HG03139 (cell line): Measurements from ENCODE around the gene SYNGR1.
"Not testable (repeated sequence)": the region's sequence is repeated elsewhere in the genome, so short reads cannot be mapped to it uniquely, and the experiment has no call there.

ENCODE experiments used
- ATAC-seq: cut with Tn5 transposase; IDR thresholded peaks from one replicate; pipeline ENCODE4 v1.9.1; 2021; ENCODE audit not compliant: unreplicated experiment

Gene SYNGR1

DNA sequence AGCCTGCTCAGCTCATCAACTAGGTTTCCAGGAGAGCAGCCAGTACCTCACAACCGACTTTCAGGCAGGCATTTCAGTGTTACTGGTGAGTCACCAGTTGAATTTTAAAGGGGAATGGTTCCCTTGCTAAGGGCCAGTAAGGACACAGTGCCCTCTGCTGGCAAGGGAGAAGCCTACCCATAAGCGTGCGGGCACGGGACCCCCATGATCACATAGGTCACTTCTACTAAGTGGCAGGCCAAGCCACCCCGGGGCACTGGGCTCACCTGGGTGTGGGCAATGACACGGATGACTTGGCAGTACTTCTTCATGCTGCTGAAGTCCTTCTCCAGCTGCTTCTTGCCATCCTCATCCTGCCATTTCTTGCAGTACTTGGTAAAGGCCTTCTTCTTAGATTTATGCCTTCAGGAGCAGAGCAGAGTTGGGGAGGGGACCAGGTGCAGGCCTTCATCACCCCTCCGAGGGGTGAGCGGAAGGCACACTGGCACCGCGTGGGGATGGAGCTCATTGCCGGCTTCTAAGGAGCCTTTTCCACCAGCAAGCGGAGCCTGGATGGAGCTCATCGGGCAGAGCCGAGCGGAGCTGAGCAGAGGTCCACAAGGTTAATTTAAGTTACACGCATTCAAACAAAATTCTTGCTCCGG, 33.2 kb upstream of the SYNGR1 start:
- ATAC-seq: no peak

GRCh38 chr22:39317084-39317774, 32.6 kb upstream of the SYNGR1 start:
- ATAC-seq: no peak

DNA sequence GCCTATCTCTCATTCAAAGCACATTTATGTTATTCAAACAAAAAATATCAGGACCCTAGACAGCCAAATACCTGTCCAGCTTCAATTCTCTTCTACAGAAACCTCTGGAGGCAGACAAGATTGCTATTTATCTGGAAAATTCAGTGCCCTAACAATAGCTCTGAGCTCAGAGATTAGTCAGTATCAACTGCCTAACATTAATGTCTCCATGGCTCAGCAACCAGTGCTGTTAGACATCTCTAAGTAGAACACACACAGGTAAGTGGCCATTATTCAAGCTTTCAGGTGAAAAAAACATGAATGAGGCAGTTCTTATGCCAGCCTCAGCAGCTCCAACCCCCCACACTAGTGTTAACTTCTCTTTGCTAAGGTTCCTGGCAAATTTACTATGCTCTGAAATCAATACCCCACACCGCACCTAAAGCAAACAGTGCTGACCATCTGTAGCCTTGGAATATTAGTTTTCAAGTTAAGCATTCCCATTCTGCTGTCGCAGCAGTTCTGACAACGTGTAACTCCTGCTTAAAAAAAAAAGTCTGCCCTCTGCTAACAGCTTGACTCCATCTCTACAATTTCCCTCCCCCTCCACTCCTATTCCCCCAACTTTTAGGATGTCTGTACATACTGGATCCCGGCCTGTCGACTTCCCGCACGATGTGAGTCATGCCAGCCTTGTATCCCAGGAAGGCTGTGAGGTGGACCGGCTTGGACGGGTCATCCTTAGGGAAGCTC, 31.9 kb upstream of the SYNGR1 start:
- no peak for ATAC-seq

DNA sequence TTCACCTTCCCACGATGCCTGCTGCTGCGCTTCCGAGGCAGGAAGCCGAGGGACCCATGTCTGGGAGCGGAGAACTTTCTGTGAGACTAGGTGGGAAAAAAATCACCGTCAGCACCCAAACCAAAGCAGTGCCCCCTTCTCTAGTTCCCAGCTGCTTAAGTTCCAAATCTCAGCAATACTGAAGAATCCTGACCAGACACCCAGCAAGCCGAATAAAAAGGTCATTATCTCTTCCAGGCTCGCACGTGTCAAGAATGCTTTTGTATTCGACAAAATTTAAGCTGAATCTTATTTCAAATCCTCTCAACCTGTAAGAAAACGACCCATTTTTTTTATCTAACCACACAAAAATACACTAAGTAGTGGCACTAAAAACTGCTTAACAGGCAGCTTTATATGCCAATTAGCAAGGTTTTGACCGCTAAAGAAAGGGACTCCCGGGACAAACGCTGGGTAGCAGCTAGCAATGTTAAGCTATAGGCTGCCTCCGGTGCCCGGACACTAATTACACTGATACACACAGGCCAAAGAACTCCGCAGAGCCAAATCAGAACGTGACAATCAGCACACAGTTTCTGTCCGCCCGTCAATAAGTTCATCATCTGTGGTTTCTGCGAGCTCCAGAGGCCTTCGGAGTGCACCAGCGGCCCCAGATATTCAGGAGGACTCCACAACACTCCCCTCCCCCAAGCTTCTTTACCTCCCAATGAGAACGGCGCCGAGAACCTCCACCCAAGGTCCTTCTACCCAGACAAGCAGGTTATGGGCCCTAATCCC, 31.1 kb upstream of the SYNGR1 start:
- no peak for ATAC-seq

GRCh38 chr22:39319284-39320022, 30.3 kb upstream of the SYNGR1 start, which contains the start of gene RPL3:
Gene RPL3 (minus strand): TSS chr22:39319623. CDS start chr22:39319597, 26 bp downstream.
- ATAC-seq: peak; percentile 78

DNA sequence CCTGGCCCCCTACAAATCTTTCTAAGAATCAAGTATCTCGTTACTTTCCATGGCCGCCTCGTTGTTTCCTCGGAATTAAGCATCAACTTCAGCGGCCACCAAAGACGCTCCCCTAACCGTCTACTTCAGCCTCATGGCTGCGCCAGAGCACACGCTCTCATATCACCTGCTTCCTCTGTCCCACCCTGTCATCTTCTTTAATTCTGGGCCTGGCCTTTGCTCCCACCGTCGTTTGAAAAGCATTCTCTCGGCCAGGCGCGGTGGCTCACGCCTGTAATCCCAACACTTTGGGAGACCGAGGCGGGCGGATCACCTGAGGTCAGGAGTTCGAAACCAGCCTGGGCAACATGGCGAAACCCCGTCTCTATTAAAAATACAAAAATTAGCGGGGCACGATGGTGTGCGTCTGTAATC, 29.2 kb upstream of the SYNGR1 start:
- not testable (repeated sequence) for ATAC-seq

DNA sequence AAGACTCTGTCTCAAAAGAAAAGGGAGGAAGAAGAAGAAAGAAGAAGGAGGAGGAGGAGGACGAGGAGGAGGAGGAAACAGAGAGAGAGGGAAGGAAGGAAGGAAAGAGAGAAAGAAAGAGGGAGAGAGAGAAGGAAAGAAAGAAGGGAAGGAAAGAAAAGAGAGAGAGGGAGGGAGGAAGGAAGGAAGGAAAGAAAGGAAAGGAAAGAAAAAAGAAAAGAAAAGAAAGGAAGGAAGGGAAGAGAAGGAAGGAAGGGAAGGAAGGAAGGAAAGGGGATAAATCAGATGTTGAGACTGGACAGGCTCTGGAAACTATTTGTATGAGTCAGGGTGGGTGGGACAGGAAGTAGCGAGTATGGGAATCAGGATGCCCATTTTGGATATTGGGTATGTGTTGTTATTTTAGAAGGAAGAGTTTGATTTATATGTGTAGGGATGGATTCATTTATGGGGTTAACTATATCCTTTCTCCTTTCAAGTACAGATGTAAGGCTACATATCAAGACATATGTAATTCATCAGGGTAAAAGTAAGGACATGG, 24.3 kb upstream of the SYNGR1 start:
- ATAC-seq: no peak

- no peak for ATAC-seq
These were observed 21.6 kb upstream of the SYNGR1 start for GRCh38 chr22:39327995-39328754.

DNA sequence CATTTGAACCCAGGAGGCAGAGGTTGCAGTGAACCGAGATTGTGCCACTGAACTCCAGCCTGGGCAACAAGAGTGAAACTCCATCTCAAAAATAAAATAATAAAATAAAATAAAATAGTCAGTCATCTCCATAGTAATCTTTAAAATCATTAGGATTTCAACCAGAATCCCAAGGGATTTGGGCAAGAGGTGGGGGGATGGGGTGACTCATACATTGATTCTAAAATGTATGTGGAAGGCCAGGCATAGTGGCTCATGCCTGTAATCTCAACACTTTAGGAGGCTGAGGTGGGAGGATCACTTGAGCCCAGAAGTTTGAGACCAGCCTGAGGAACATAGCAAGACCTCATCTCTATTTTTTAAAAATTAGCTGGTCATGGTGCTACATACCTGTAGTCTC, 19.2 kb upstream of the SYNGR1 start:
- ATAC-seq: not testable (repeated sequence)

DNA sequence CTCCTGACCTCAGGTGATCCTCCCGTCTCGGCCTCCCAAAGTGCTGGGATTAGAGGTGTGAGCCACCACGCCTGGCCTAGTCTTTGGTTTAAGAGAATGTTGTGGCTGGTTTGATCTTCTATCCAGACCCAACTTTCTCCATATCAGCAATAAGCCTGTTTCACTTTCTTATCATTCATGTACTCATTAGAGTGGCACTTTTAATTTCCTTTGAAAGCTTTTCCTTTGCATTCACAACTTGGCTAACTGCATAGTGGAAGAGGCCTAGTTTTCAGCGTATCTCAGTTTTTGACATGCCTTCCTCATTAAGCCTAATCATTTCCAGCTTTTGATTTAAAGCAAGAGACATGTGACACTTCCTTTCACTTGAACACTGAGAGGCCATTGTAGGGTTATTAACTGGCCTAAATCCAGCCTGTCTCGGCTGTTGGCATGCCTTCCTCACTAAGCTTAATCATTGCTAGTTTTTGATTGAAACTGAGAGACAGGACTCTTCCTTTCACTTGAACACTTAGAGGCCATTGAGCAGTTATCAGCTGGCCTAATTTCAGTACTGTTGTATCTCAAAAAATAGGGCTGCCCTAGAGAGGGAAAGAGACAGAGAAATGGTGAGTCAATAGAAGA, 17.2 kb upstream of the SYNGR1 start:
- ATAC-seq: no peak

GRCh38 chr22:39336411-39336810, 13.4 kb upstream of the SYNGR1 start:
- ATAC-seq: no peak

GRCh38 chr22:39339775-39340174, 10.0 kb upstream of the SYNGR1 start:
- ATAC-seq: not testable (repeated sequence)

GRCh38 chr22:39341179-39341578, 8.6 kb upstream of the SYNGR1 start:
- no peak for ATAC-seq

- ATAC-seq: no peak
These were observed 6.3 kb upstream of the SYNGR1 start for GRCh38 chr22:39343259-39344045.

GRCh38 chr22:39344046-39344390, 5.8 kb upstream of the SYNGR1 start:
- ATAC-seq: no peak

DNA sequence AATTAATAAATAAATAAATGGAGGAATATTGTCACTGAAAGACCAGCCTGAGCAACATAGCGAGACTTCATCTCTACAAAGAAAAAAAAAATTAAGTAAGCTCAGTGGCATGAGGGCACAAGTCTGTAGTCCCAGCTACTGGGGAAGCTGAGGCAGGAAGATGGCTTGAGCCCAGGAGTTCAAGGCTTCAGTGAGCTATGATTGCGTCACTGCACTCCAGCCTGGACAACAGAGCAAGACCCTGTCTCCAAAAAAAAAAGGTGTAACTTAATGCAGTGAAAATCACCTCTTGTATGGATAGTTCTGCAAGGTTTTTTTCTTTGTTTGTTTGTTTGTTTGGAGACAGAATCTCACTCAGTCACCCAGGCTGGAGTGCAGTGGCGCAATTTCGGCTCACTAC, 4.6 kb upstream of the SYNGR1 start:
- ATAC-seq: no peak

GRCh38 chr22:39348909-39349505, 784 bp upstream of the SYNGR1 start:
- no peak for ATAC-seq

- no peak for ATAC-seq
These were observed 255 bp upstream of the SYNGR1 start for GRCh38 chr22:39349506-39349966.
